ENCODE data around the gene NIT1.

NIT1 gene

GRCh38 chr1:161071886-161072371, 46.0 kb upstream of the NIT1 start:
- peak in 1 of 2 donors; percentile 51 for DNase-seq
- TF ChIP-seq CTCF (IDR thresholded peaks at IDR 0.05), result peak; percentile 17 to 23
- no peak overlapping the region for H3K4me3 ChIP-seq
- no peaks in the 10 kb centered on the region for H3K9me3 ChIP-seq
- peaks cover 0 to 5% (median 0%) of the 10 kb centered on the region in 4 donors for H3K4me1 ChIP-seq
- peaks cover 0 to 9% of the 10 kb centered on the region in 2 donors for H3K27me3 ChIP-seq
- intact Hi-C loops (cut with DNase I; ENCODE audit: low total_unique reads), result no loop called here
- no peak overlapping the region for H3K27ac ChIP-seq
- H3K36me3 ChIP-seq, result peaks cover 0 to 11% (median 0%) of the 10 kb centered on the region in 3 donors

- Histone ChIP-seq H3K4me1 (peaks cover 0 to 5% (median 0%) of the 10 kb centered on the region in 4 donors), H3K27me3 (peaks cover 0 to 6% of the 10 kb centered on the region in 2 donors), H3K27ac (no peak overlapping the region), H3K4me3 (no peak overlapping the region), H3K9me3 (no peaks in the 10 kb centered on the region), H3K36me3 (peaks cover 0 to 11% (median 0%) of the 10 kb centered on the region in 3 donors)
- intact Hi-C loops (cut with DNase I; ENCODE audit: low total_unique reads), result no loop called here
- no peak for DNase-seq
- no peak for TF ChIP-seq CTCF (IDR thresholded peaks at IDR 0.05)
Observed at GRCh38 chr1:161072751-161073449, 45.0 kb upstream of the NIT1 start.

GRCh38 chr1:161073474-161074121, 44.3 kb upstream of the NIT1 start:
- no peak for DNase-seq
- Histone ChIP-seq H3K4me1 (peaks cover 0 to 5% (median 0%) of the 10 kb centered on the region in 4 donors), H3K27me3 (peaks cover 0 to 6% of the 10 kb centered on the region in 2 donors), H3K9me3 (no peaks in the 10 kb centered on the region), H3K27ac (no peak overlapping the region), H3K4me3 (no peak overlapping the region), H3K36me3 (peaks cover 0 to 11% (median 0%) of the 10 kb centered on the region in 3 donors)
- no peak for TF ChIP-seq CTCF (IDR thresholded peaks at IDR 0.05)
- intact Hi-C loops (cut with DNase I; ENCODE audit: low total_unique reads), result no loop called here

- no peak overlapping the region for H3K27ac ChIP-seq
- H3K9me3 ChIP-seq, result no peaks in the 10 kb centered on the region
- peaks cover 0 to 11% (median 0%) of the 10 kb centered on the region in 3 donors for H3K36me3 ChIP-seq
- no peak overlapping the region for H3K4me3 ChIP-seq
- no peak for TF ChIP-seq CTCF (IDR thresholded peaks at IDR 0.05)
- intact Hi-C loops (cut with DNase I; ENCODE audit: low total_unique reads), result no loop called here
- peaks cover 0 to 4% of the 10 kb centered on the region in 2 donors for H3K27me3 ChIP-seq
- H3K4me1 ChIP-seq, result peaks cover 0 to 11% (median 0%) of the 10 kb centered on the region in 4 donors
- no peak for DNase-seq
Observed at GRCh38 chr1:161074676-161075368, 43.1 kb upstream of the NIT1 start.

- TF ChIP-seq CTCF (IDR thresholded peaks at IDR 0.05), result no peak
- intact Hi-C loops (cut with DNase I; ENCODE audit: low total_unique reads), result no loop called here
Observed at GRCh38 chr1:161076410-161076809, 41.5 kb upstream of the NIT1 start.

More at GRCh38 chr1:161076410-161076809, 41.5 kb upstream of the NIT1 start:
- DNase-seq, result no peak
- Histone ChIP-seq H3K9me3 (no peaks in the 10 kb centered on the region), H3K27ac (no peak overlapping the region), H3K36me3 (peaks cover 0 to 11% (median 0%) of the 10 kb centered on the region in 3 donors), H3K27me3 (peaks cover 0 to 4% of the 10 kb centered on the region in 2 donors), H3K4me3 (no peak overlapping the region), H3K4me1 (peaks cover 0 to 11% (median 0%) of the 10 kb centered on the region in 4 donors)
